GM18873 (cell line): ENCODE data around the gene DNAI1.
"Not testable (repeated sequence)": the region's sequence is repeated elsewhere in the genome, so short reads cannot be mapped to it uniquely, and the experiment has no call there.

Experiments used
- ATAC-seq: cut with Tn5 transposase; IDR thresholded peaks from one replicate; pipeline ENCODE4 v1.9.1; 2021; ENCODE audit warnings: mild to moderate bottlenecking, moderate library complexity, moderate number of reproducible peaks; ENCODE audit not compliant: unreplicated experiment, low FRiP score

Gene DNAI1

DNA sequence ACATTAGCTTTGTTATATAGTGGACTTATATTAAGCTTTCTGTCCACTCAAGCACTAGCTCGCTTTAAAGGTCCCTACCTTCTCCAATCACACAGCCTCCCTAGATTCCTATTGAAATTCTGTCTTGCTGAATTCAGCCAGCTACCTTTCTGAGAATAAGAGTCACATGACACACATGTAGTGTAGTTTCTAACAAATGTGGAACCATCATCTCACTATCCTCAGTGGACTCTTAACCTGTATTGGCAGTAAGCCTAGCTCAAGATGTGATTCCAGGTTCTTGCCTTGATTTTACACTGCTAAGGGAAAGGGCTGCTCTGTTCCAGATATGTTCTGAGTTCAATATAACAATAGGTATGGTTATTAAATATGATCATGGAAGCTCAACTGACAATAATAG lies 11.7 kb upstream of the DNAI1 start:
- ATAC-seq = no peak

DNA sequence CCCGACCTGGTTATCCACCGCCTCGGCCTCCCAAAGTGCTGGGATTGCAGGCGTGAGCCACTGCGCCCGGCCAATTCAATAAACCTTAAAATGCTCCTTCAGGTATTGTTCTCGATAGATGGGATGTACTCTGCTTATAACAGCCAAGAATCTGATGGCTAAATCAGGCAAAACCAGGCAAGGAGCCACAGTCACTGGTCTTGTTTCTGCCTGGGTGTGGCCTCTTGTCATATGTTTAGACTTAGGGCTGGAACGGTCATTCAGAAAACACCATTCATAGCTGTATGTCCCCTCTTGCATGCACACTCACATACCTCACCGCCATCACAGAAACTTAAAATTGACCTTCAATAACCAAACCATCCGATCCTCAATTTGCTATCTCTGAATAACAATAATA lies 8.0 kb upstream of the DNAI1 start:
- ATAC-seq = no peak

DNA sequence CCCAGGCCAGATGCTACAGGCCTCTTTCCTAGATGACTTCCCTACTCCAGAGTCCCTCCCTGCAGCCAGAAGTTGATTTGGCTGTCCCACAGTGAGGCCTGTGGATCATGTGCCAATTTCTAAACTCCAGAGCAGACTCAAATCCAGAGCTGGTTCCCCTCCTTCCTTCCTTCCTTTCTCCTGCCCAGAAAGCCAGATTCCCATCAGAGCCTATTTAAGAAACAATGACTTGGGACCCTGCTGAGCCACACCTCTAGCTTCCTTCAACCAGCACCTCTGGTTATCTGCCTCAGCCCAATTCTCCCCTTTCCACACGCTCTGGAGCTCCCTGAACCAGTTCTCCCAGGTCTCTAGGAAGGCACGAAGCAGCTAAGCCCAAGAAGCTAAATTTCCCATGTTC lies 7.5 kb upstream of the DNAI1 start:
- no peak for ATAC-seq

DNA sequence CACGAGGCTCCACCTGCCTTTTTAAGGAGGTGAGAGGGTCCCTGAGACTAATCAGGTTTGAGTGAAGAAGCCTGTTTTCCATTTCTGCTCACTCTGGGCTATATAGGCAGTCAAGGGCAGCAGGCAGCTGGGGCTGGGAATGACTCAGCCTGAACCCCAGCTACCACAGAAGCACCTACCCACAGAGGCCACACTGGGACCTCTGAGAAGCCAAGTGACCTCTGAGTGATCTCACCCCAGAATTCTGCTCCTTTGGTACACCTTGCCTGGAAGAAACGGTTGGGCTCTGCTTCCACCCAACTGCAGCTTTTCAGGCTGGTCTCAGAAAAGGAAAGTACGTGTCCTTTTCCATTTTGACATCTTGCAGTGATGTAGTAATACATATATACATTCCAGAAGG lies 7.1 kb upstream of the DNAI1 start:
- peak; percentile 74 for ATAC-seq

DNA sequence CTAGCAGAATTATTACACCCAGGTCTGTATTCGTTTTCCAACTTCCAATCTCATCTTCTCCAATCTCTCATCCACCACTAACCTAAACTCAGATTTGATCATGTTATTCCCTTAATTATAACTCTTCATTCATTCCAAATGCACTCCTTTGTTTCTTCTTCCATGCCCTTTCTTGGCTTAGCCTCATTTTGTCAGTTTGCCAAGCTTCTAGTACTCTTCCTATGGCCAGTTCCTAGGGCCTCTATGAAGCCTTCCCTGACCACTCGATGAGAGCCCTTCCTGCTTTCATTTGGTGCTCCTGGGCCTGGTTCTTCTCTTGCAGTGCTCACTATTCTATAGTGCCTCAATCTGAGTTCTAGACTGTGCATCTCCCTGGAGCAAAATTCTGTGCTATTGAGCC lies 6.0 kb upstream of the DNAI1 start:
- ATAC-seq = no peak

DNA sequence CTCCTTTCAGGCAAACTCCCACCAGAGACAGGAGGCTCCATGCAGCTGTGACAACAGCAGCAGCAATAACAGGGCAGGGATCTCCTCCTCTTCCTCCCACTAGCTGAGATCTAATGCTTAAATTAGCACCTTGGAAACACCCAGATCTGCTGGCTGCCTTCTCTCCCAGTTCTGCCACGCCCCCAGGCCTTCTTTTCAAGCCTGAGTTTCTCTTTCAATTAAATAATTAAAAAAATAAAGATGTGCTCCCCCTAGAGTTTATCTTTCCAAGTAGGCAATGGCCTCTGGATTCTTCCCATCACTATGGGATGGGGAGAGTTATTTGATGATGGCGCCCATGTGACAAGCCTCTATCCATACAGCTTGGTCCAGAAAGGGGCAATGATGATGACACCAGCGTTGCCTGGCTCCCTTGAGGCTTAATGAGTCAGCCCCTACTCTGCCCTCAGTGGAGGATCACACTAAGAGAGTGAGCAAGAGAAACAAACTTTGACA lies 4.0 kb upstream of the DNAI1 start:
- ATAC-seq = no peak

DNA sequence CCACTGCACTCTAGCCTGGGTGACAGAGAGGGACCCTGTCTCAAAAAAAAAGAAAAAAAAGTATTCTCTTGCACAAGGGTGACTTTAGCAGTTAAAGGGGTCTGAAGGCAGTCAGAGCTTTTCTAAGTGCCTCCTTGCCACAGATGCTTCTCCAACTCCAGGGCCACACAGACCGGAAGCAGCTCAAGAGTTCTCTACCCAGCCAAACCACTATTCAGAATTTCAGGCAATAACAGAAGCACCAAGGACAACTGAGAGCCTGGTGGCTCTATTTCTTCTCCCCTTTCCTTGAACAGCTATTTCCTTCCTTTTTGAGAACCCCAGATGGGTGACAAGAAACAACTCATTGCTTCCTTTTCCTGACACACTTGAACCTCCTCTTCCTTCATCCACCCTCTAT lies 2.5 kb upstream of the DNAI1 start:
- no peak for ATAC-seq

DNA sequence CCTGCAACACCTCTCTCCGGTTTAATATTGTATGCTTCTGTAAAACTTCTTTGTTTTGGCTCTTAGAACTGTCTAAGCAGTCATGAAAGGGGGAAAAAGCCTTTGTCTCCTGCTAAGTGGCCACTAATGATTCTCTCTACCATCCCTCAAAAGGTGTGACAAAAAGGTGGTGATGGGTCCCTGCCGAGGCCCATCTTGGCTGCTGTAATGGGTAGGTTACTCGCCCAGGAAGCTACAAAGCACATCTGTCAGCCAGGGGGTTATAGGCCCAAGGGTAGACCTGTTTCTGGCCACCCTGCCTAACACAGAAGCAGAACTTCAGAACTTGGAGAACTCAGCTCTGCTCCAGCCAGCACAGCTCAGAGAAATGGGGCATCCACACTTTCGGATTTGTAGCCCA lies 1.9 kb upstream of the DNAI1 start:
- no peak for ATAC-seq

DNA sequence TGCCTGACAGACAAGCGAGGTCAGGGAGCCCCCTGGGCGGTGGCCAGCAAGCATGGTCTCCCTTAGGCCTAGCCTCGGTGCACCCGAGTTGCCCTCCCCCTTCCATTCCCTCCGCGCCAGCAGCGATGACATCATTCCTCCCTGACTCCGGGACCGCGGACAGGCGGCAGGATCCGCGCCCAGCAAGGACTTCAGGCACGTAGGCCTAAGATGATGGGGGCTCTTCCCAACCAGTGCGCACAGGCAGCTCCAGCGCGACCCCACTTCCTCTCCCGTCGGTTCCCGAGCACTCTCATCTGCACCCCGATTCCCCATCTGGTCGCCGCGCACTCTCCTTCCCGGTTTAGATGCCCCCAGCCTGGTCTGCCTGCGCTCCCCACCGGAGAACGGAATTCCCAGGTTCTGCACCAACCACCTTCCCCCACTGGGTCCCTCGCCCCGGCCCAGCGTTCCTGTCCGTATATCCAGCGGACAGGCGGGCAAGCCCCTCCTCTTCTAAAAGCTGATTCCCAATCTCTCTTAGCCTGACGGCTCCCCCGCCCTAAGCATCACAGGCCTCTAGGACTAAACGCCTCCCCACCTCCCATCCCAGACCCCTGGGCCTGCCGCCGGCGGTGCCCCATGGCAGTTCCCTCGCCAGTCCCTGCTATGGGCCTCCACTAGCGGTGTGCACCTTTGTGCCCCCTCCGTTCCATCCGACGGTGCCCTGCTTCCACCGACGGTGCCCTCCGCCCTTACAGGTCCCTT lies 1.2 kb upstream of the DNAI1 start:
- ATAC-seq = no peak

DNA sequence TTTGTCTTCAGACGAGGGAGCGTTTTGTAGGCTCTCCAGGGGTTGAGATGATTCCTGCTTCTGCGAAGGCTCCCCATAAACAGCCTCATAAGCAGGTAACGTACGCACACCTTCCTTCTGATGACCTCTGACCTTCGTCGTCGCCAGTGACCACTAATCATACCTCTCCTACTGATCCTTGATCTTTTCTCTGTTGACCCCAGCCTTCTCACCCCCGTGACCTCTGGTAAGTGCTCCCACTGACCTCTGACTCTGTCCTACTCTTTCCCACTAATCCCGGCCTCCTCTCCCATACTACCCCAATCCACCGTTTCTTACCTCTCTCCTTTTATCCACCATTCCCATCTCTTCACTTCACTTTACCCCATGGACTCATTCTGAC lies 345 bp downstream of the DNAI1 start:
- no peak for ATAC-seq

DNA sequence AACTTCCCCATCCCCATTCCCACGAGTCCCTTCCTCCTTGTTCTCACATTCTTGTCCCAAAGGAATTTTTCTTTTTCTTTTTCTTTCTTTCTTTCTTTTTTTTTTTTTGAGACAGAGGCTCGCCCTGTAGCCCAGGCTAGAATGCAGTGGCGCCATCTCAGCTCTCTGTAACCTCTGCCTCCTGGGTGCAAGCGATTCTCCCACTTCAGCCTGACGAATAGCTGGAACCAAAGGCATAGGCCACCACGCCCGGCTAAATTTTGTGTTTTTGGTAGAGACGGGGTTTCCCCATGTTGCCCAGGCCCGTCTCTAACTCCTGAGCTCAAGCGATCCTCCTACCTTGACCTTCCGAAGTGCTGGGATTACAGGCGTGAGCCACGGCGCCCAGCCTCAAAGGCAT lies 751 bp downstream of the DNAI1 start:
- no peak for ATAC-seq

DNA sequence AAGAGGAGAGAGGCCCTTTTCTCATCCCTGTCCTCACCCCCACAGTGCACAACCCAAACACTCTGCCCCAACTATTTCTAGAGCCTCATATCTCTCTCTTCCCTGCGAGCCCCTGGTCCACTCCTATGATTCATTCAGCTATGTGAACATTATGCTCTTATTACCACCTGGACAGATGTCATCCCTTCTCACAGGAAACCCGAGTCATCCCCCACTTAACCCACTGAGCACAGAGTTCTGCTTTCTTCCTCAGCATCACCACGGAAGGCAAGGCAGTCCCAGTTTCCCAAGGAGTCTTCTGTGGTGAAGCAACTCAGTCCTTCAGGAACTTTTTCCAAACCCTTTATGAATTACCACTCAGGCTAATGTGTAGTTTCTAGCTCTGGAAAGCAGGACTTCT lies 1.3 kb downstream of the DNAI1 start:
- ATAC-seq = no peak

DNA sequence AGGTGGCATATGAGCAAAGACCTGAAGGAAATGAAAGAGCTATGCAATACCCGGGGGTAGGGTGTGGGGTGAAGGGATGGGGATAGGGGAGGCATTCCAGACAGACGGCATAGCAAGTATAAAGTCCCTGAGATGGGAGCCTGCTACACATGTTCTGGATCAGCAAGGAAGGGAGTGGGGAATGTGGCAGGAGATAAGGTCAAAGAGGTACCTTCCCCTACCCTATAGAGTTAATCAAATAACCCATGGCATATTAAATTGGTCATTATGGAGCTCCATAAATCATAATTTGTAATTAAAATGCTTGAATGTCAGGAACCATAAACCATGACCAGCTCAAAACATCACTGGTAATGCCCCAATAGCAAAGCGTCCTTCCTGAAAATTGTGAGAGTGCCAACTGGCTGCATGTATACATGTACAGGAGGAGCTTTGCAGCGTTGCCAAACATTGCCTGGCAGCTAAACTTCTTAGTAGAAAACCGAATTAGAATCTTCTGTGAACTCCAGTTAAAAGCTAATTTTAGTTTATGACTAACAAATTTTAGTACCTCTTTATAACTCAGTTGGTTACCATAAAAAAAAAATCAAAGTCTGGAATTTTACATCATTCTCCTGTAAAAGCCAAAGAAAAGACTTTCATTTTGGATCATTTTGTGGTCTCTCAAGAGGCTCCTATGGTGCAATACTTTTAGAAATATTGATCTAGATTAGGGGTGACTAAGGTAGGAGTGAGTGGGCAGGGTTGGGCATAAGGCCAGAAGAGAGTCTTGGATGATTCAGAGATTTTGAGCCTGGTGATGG lies 4.7 kb downstream of the DNAI1 start:
- ATAC-seq = no peak

DNA sequence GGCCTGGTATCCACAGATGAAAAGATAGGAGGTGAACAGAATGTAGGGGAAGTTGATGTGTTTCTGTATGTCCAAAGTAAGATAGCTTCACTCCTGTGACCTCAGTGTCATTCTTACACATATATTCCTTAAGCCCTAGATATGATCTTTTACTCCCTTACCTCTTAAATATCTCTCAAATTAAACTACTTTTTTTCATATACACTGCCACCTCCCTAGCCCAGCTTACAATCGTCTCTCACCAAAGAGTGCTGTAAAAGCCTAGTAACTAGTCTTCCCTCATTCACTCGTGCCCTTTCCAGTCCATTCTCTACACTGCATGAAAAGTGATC lies 5.3 kb downstream of the DNAI1 start:
- no peak for ATAC-seq

DNA sequence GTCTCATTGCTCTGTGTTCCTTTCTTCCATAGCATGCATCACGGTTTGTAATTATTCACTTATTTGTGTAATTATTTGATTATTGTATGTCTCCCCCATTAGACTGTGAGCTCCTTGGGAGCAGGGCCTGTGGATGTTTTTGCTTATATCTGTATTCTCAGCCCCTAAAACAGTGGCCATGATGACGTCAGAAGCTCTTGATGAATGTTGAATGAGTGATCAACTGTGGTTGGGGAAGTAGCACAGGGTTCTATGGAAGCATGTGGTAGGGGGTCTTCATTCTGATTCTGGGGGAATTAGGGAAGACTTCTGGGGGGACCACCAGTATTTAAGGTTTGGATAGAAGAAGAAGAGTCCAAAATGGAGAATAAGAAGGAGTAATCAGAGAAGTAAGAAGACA lies 6.0 kb downstream of the DNAI1 start:
- no peak for ATAC-seq

DNA sequence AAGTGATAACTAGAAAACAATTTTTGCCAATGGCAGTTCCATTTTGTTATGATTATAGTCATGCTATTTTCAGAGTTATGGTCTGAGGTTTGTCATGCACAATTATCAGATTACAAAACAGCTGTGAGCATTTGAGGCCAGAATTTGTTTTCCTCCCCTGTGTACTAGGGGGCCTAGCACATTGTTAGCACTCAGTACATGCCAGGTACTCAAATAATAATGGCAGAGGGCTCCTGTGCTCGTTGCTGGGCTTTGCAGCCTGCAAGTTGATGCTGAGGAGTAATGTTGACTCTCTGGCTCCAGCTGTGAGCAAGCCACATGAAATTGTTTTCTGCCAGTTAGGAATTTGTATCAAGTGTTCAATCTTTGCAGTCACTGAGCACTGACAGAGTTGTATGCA lies 6.9 kb downstream of the DNAI1 start:
- ATAC-seq = no peak

DNA sequence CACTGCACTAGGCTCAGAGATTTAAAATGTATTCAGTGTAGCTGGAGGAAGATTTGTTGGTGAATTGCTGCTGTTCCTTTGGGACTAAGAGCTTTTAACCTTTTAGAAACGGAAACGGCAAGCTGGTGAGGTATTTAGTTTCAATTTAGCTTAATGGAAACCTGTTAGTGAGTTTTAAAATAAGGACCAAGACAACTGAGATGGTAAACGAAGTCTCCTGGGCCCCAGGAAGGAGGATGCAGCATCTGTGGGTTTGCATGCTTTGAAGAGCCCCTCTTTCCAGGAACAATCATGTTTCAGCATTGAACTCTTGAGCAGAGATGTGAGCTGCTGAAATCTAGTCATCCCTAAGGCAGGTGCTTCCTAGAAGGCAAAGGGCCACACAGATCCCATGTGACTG lies 16.5 kb downstream of the DNAI1 start:
- ATAC-seq = no peak

DNA sequence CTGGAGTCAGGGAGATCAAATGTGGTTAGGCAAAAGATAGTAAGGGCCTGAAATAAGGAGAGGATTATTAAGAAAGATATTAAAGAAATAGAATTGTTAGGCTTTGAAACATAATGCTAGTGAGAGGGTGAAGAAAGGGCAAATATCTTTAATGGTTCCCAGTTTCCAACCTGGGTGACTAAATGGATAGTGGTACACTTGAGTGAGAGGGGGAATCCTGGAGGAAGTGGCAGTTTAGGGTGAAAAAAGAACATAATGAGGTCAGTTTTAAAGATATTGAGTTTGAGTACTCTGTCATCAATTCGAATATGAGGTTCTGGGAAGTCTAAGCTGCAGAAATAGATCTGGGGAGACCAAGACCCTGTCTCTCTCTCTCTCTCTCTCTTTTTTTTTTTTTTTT lies 18.9 kb downstream of the DNAI1 start:
- ATAC-seq = no peak

DNA sequence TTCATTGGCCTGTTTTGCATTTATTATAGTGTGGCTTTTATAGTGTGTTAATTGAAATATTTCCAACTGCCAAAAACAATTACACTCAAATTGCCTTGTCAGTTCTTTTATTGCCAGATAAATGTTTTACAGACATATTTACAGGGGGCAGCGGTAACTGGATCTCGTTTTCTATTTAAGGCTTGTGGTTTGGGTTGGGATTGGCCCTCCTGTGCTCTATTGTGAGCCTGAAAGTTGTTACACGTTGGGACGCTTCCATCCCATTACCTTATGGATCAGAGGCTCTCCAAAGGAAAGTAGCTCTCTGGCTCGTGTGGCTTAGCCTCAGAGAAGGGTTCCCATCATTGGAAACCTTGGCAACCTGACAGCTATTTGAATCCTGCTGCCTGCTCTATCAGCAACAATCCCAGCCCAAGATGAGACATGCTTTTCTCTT lies 20.8 kb downstream of the DNAI1 start:
- ATAC-seq = no peak

DNA sequence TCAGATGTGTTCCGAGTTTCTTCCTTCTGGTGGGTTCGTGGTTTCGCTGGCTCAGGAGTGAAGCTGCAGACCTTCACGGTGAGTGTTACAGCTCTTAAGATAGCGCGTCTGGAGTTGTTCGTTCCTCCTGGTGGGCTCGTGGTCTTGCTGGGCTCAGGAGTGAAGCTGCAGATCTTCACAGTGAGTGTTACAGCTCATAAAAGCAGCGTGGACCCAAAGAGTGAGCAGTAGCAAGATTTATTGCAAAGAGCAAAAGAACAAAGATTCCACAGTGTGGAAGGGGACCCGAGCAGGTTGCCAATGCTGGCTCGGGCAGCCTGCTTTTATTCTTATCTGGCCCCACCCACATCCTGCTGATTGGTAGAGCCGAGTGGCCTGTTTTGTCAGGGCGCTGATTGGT lies 23.0 kb downstream of the DNAI1 start:
- not testable (repeated sequence) for ATAC-seq

DNA sequence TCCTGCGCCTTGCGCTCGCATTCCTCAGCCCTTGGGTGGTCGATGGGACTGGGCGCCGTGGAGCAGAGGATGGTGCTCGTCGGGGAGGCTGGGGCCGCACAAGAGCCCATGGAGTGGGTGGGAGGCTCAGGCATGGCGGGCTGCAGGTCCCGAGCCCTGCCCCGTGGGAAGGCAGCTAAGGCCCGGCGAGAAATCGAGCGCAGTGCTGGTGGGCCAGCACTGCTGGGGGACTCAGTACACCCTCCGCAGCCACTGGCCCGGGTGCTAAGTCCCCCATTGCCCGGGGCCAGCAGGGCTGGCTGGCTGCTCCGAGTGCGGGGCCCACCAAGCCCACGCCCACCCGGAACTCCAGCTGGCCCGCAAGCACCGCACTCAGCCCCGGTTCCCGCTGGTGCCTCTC lies 24.1 kb downstream of the DNAI1 start:
- ATAC-seq = not testable (repeated sequence)

DNA sequence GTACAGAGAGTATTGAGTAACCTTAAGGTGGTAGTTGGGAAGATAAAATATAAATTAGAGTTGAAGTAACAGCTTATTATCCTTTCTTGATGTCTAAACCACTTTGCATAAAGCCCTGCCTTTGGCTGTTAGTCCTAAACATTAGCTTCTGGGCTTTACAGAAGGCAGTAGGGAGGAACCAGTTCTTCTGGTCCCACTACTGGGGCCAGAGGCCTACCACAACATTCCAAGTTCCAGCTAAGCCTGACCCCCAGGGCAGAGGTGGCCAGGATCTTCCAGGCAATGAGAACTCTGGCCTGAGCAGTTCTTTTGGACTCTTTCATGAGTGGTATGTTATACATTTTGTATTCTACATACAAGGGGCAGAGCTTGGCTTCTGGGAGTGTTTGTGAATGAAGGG lies 26.1 kb downstream of the DNAI1 start:
- ATAC-seq = no peak
